ENCODE measurements around the gene RAB11FIP5.

GRCh38 chr2:73156539-73157124 is 43.9 kb upstream of the RAB11FIP5 start:
- TF ChIP-seq, protein P1, sequence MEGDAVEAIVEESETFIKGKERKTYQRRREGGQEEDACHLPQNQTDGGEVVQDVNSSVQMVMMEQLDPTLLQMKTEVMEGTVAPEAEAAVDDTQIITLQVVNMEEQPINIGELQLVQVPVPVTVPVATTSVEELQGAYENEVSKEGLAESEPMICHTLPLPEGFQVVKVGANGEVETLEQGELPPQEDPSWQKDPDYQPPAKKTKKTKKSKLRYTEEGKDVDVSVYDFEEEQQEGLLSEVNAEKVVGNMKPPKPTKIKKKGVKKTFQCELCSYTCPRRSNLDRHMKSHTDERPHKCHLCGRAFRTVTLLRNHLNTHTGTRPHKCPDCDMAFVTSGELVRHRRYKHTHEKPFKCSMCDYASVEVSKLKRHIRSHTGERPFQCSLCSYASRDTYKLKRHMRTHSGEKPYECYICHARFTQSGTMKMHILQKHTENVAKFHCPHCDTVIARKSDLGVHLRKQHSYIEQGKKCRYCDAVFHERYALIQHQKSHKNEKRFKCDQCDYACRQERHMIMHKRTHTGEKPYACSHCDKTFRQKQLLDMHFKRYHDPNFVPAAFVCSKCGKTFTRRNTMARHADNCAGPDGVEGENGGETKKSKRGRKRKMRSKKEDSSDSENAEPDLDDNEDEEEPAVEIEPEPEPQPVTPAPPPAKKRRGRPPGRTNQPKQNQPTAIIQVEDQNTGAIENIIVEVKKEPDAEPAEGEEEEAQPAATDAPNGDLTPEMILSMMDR (conservative IDR thresholded peaks at IDR 0.05; ENCODE audit: low read depth, low read length), result peak; percentile 91
- TF ChIP-seq BHLHE40 (IDR thresholded peaks at IDR 0.05; ENCODE audit: low read depth, low read length) (no peak), SMC3 (IDR thresholded peaks at IDR 0.05; ENCODE audit: low read depth, low read length) (peak; percentile 99), POLR2A (IDR thresholded peaks at IDR 0.05; ENCODE audit: low read depth, low read length) (no peak), MAFK (IDR thresholded peaks at IDR 0.05; ENCODE audit: low read depth, low read length) (no peak), RCOR1 (IDR thresholded peaks at IDR 0.05; ENCODE audit: insufficient replicate concordance, low read length) (no peak), ELK1 (IDR thresholded peaks at IDR 0.05; ENCODE audit: borderline replicate concordance, low read depth, low read length) (no peak), FOS (IDR thresholded peaks at IDR 0.05; ENCODE audit: low read depth, low read length) (no peak), CEBPB (IDR thresholded peaks at IDR 0.05; ENCODE audit: low read depth, low read length) (no peak), RAD21 (IDR thresholded peaks at IDR 0.05; ENCODE audit: low read length) (peak; percentile 96), RFX5 (IDR thresholded peaks at IDR 0.05; ENCODE audit: low read depth, low read length) (no peak), MXI1 (IDR thresholded peaks at IDR 0.05; ENCODE audit: borderline replicate concordance, low read depth, low read length) (no peak)
- TF ChIP-seq, protein P2, sequence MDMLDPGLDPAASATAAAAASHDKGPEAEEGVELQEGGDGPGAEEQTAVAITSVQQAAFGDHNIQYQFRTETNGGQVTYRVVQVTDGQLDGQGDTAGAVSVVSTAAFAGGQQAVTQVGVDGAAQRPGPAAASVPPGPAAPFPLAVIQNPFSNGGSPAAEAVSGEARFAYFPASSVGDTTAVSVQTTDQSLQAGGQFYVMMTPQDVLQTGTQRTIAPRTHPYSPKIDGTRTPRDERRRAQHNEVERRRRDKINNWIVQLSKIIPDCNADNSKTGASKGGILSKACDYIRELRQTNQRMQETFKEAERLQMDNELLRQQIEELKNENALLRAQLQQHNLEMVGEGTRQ (IDR thresholded peaks at IDR 0.05; ENCODE audit: low read depth, low read length), result no peak
